GM08714 (cell line): ENCODE results near the gene KRTAP12-1.

ENCODE experiments used
- H3K4me3 ChIP-seq: fragments of 200-500 bp; sonication (Bioruptor generic); 2 replicates; pipeline ENCODE4 v1.5.1; 2014; ENCODE audit warnings: mild to moderate bottlenecking, low read length, inconsistent platforms
- ZNF274 ChIP-seq: IDR thresholded peaks from 2 replicates; pipeline ENCODE4 v1.6.1; 2012; ENCODE audit warnings: mild to moderate bottlenecking, low read depth, low read length

The KRTAP12-1 gene

GRCh38 chr21:44718093-44718492 lies 36.1 kb upstream of the KRTAP12-1 start:
- TF ChIP-seq ZNF274: no peak
- H3K4me3 ChIP-seq: no peak overlapping the region

- TF ChIP-seq ZNF274: no peak
Observed at GRCh38 chr21:44716984-44717383, 35.0 kb upstream of the KRTAP12-1 start.

GRCh38 chr21:44714905-44715304 lies 32.9 kb upstream of the KRTAP12-1 start:
- no peak overlapping the region for H3K4me3 ChIP-seq
- TF ChIP-seq ZNF274: no peak

More at GRCh38 chr21:44716984-44717383, 35.0 kb upstream of the KRTAP12-1 start:
- no peak overlapping the region for H3K4me3 ChIP-seq

- TF ChIP-seq ZNF274: no peak
- no peak overlapping the region for H3K4me3 ChIP-seq
Observed at GRCh38 chr21:44713846-44714245, 31.9 kb upstream of the KRTAP12-1 start.

- H3K4me3 ChIP-seq: no peak overlapping the region
- TF ChIP-seq ZNF274: no peak
Observed at GRCh38 chr21:44713130-44713529, 31.2 kb upstream of the KRTAP12-1 start.

GRCh38 chr21:44712203-44713028 lies 30.5 kb upstream of the KRTAP12-1 start:
- no peak for TF ChIP-seq ZNF274
- no peak overlapping the region for H3K4me3 ChIP-seq

- TF ChIP-seq ZNF274: no peak
- no peak within 1 kb of the TSS for H3K4me3 ChIP-seq
Observed at GRCh38 chr21:44711327-44712202, 29.6 kb upstream of the KRTAP12-1 start, which contains the start of gene TSPEAR. TSS of gene TSPEAR (minus strand) at chr21:44711572. CDS start at chr21:44711514, 58 bp downstream.

GRCh38 chr21:44710756-44711326 lies 28.9 kb upstream of the KRTAP12-1 start:
- TF ChIP-seq ZNF274: no peak
- H3K4me3 ChIP-seq: no peak overlapping the region

GRCh38 chr21:44710294-44710665 lies 28.3 kb upstream of the KRTAP12-1 start:
- TF ChIP-seq ZNF274: no peak
- no peak overlapping the region for H3K4me3 ChIP-seq

- H3K4me3 ChIP-seq: no peak overlapping the region
- no peak for TF ChIP-seq ZNF274
Observed at GRCh38 chr21:44709426-44710293, 27.7 kb upstream of the KRTAP12-1 start.

GRCh38 chr21:44708866-44709425 lies 27.0 kb upstream of the KRTAP12-1 start:
- no peak overlapping the region for H3K4me3 ChIP-seq
- no peak for TF ChIP-seq ZNF274

- H3K4me3 ChIP-seq: no peak overlapping the region
- TF ChIP-seq ZNF274: no peak
Observed at GRCh38 chr21:44708213-44708865, 26.4 kb upstream of the KRTAP12-1 start.
